K562 (cell line): ENCODE measurements around the gene CDC42EP1. TPM values are rescaled to one million over a fixed set of nuclear protein-coding genes. Genes with fewer than 3 reads are reported as not detected.

Source experiments
- ATF1 ChIP-seq, 2 experiments: fragments of 450-650 bp in 1 of 2; IDR thresholded peaks; 2 replicates each; pipeline ENCODE4 v1.6.1; 2016; ENCODE audit warnings: missing compliant biosample characterization in 1 of 2, missing genetic modification characterization in 1 of 2
- E2F6 ChIP-seq, 2 experiments: IDR thresholded peaks; 2 replicates each; pipeline ENCODE4 v1.6.1; 2011; ENCODE audit warnings: borderline replicate concordance in 1 of 2, control low read depth in 1 of 2, low read depth in 1 of 2, low read length in 1 of 2, mild to moderate bottlenecking in 1 of 2, mixed read lengths in 1 of 2, moderate library complexity in 1 of 2; ENCODE audit not compliant: insufficient read depth in 1 of 2, insufficient read length in 1 of 2, poor library complexity in 1 of 2, severe bottlenecking in 1 of 2; ENCODE audit errors: extremely low read depth in 1 of 2
- HDAC1 ChIP-seq, 2 experiments: fragments of 450-650 bp; IDR thresholded peaks; 2 replicates each; pipeline ENCODE4 v1.6.1; 2016 to 2017; ENCODE audit warnings: inconsistent platforms in 1 of 2, mild to moderate bottlenecking in 1 of 2, moderate library complexity in 1 of 2
- IFI16 ChIP-seq: fragments of 250-450 bp; sonication (Bioruptor Pico); IDR thresholded peaks from 2 replicates; pipeline ENCODE4 v2.1.2; 2022; ENCODE audit warnings: mild to moderate bottlenecking, inconsistent platforms
- MEIS2 ChIP-seq: fragments of 450-650 bp; IDR thresholded peaks from 2 replicates; pipeline ENCODE4 v1.6.1; 2014; ENCODE audit warnings: mild to moderate bottlenecking; ENCODE audit not compliant: partially characterized antibody
- MYC ChIP-seq, 2 experiments: fragments of 250-450 bp in 1 of 2; sonication (Bioruptor Pico) in 1 of 2; IDR thresholded peaks; 2 replicates each; pipeline versions ENCODE4 v1.5.1 to v1.6.1; 2012 to 2021; ENCODE audit warnings: low read depth in 2 of 2, borderline replicate concordance in 1 of 2, improper control_type of control experiment in 1 of 2, low read length in 1 of 2, mild to moderate bottlenecking in 1 of 2, moderate library complexity in 1 of 2
- REST ChIP-seq, 2 experiments: fragments of 450-650 bp; formaldehyde crosslinking in 1 of 2; IDR thresholded peaks; 2 replicates each; pipeline versions ENCODE4 v1.4.0 to v1.6.1; 2014 to 2020; ENCODE audit warnings: mild to moderate bottlenecking in 2 of 2, borderline replicate concordance in 1 of 2, low read depth in 1 of 2
- SETDB1 ChIP-seq: IDR thresholded peaks from one replicate; pipeline ENCODE4 v1.6.1; 2012; ENCODE audit warnings: low read length, control low read depth, inconsistent platforms
- STAG1 ChIP-seq: sonication (generic); formaldehyde crosslinking; IDR thresholded peaks from 2 replicates; pipeline ENCODE4 v1.5.0; 2020; ENCODE audit warnings: missing genetic modification reagents, borderline replicate concordance
- TFAP4 ChIP-seq: sonication (generic); formaldehyde crosslinking; IDR thresholded peaks from 2 replicates; pipeline ENCODE4 v1.8.0; 2022; ENCODE audit warnings: missing genetic modification reagents, mild to moderate bottlenecking, moderate library complexity, borderline replicate concordance
- ZNF740 ChIP-seq, 3 experiments: fragments of 200-800 bp in 1 of 3; sonication (Bioruptor generic) in 1 of 3; sonication (generic) in 1 of 3; formaldehyde crosslinking in 1 of 3; IDR thresholded peaks; 2 replicates each; pipeline versions ENCODE4 v1.6.1 to v1.8.0; 2016 to 2022; ENCODE audit warnings: mild to moderate bottlenecking in 2 of 3, missing compliant biosample characterization in 2 of 3, missing genetic modification characterization in 2 of 3, missing genetic modification reagents in 1 of 3
- polyA plus RNA-seq, 8 experiments: library from polyadenylated mRNA; depleted of rRNA in 4 of 8; stranded (reverse) in 5 of 8; unstranded in 3 of 8; fragments of >200 nt; fragmentation: Nextera tagmentation in 2 of 8; fragmentation: Illumina TruSeq in 1 of 8; extraction: Ambion mirVana in 2 of 8; extraction: Trizol in 1 of 8; gene quantifications; 2 replicates each; pipeline versions ENCODE4 v1.2.1 to v1.2.3, GENCODE V29; 2011 to 2014; ENCODE audit warnings: inconsistent platforms in 1 of 8, missing spikeins in 1 of 8
- total RNA-seq, 7 experiments: library from RNA; depleted of rRNA in 6 of 7; stranded (reverse); fragments of >200 nt in 6 of 7; fragmentation: Illumina TruSeq in 2 of 7; extraction: Trizol in 2 of 7; gene quantifications; 2 replicates each; pipeline versions ENCODE4 v1.2.1 to v1.2.3, GENCODE V29; 2011 to 2021; ENCODE audit warnings: low replicate concordance in 1 of 7

Gene CDC42EP1
- total and polyA plus RNA-seq, 9 of the 15 experiments (the other 6 are each of a cell fraction or from before 2014, with no cell fraction given): 0.67 to 70.2 (median 7.3) TPM

- no peak for TF ChIP-seq IFI16 (CRISPR knock-in tag)
- TF ChIP-seq E2F6 (IDR thresholded peaks at IDR 0.05; ENCODE audit: borderline replicate concordance in 1 of 2, extremely low read depth in 1 of 2, insufficient read depth in 1 of 2, insufficient read length in 1 of 2, low read depth in 1 of 2, low read length in 1 of 2, poor library complexity in 1 of 2, severe bottlenecking in 1 of 2): peak in 1 of 2 experiments; percentile 47
- no peak for TF ChIP-seq SETDB1
- TF ChIP-seq ATF1 (CRISPR knock-in tag; IDR thresholded peaks at IDR 0.05): no peak
- 0 out of 2 replicates have a peak, but pooled peaks have one; percentile 6 for TF ChIP-seq ATF1 (tag; IDR thresholded peaks at IDR 0.05)
- peak; percentile 19; the same call in 1 of the 2 replicates for TF ChIP-seq REST (IDR thresholded peaks at IDR 0.05; ENCODE audit: borderline replicate concordance)
- no peak for TF ChIP-seq REST (CRISPR knock-in tag; IDR thresholded peaks at IDR 0.05; ENCODE audit: low read depth)
- TF ChIP-seq ZNF740 (CRISPR knock-in tag; IDR thresholded peaks at IDR 0.05): peak; percentile 91
- 0 out of 4 replicates have a peak, but pooled peaks of 1 of the 2 experiments have one; percentile 59 for TF ChIP-seq ZNF740 (tag; IDR thresholded peaks at IDR 0.05)
- no peak for TF ChIP-seq STAG1
- peak; percentile 48; the same call in 1 of the 2 replicates for TF ChIP-seq MYC (IDR thresholded peaks at IDR 0.05; ENCODE audit: low read depth, low read length)
- no peak for TF ChIP-seq MYC (CRISPR knock-in tag; IDR thresholded peaks at IDR 0.05; ENCODE audit: borderline replicate concordance, low read depth)
- TF ChIP-seq TFAP4 (CRISPR knock-in tag): peak; percentile 19; the same call in 1 of the 2 replicates
- peak; percentile 31 for TF ChIP-seq MEIS2
- peak in 1 of 2 experiments; percentile 37; a peak in 2 of 4 replicates for TF ChIP-seq HDAC1 (IDR thresholded peaks at IDR 0.05)
These were observed 3.1 kb downstream of the CDC42EP1 start (continued) for GRCh38 chr22:37563153-37564081.
